Karpas-422 (cell line): ENCODE data around the gene MYO5C. TPM values are rescaled to one million over a fixed set of nuclear protein-coding genes. Genes with fewer than 3 reads are reported as not detected.

Experiments
- DNase-seq: peaks from one replicate; pipeline ENCODE4 v3.0.0-alpha.2; 2015
- H2AFZ ChIP-seq: fragments of 200-600 bp; sonication (generic); 2 replicates; pipeline ENCODE4 v1.6.1; 2014; ENCODE audit warnings: antibody characterized with exemption, low read length, mixed read lengths
- H3K27ac ChIP-seq: fragments of 200-600 bp; sonication (generic); 2 replicates; pipeline ENCODE4 v1.5.1; 2014; ENCODE audit warnings: mild to moderate bottlenecking, low read length, moderate library complexity
- H3K27me3 ChIP-seq: fragments of 200-600 bp; sonication (generic); 2 replicates; pipeline ENCODE4 v1.6.1; 2014; ENCODE audit warnings: low read length, mixed read lengths
- H3K36me3 ChIP-seq: fragments of 200-600 bp; sonication (generic); 2 replicates; pipeline ENCODE4 v1.6.1; 2014; ENCODE audit warnings: low read length, mixed read lengths; ENCODE audit not compliant: insufficient read depth
- H3K4me1 ChIP-seq: fragments of 200-600 bp; sonication (generic); 2 replicates; pipeline ENCODE4 v1.6.1; 2014; ENCODE audit warnings: mild to moderate bottlenecking, low read length, mixed read lengths
- H3K4me2 ChIP-seq: fragments of 200-600 bp; sonication (generic); 2 replicates; pipeline ENCODE4 v1.6.1; 2014; ENCODE audit warnings: low read length, low read depth, mild to moderate bottlenecking; ENCODE audit not compliant: poor library complexity, severe bottlenecking
- H3K4me3 ChIP-seq: fragments of 200-600 bp; sonication (generic); 2 replicates; pipeline ENCODE4 v1.5.1; 2014; ENCODE audit warnings: mild to moderate bottlenecking, antibody characterized with exemption, low read length, mixed read lengths
- H3K79me2 ChIP-seq: fragments of 200-600 bp; sonication (generic); 2 replicates; pipeline ENCODE4 v1.6.1; 2014; ENCODE audit warnings: mild to moderate bottlenecking, low read length, mixed read lengths
- H3K9ac ChIP-seq: fragments of 200-600 bp; sonication (generic); 2 replicates; pipeline ENCODE4 v1.6.0; 2014; ENCODE audit warnings: low read length
- H3K9me2 ChIP-seq: fragments of 200-600 bp; sonication (generic), shearing (Covaris generic); replicated peaks from 2 replicates; pipeline ENCODE4 v1.6.0; 2014; ENCODE audit warnings: mild to moderate bottlenecking, low read length, moderate library complexity; ENCODE audit not compliant: insufficient read depth
- H3K9me3 ChIP-seq: fragments of 300-700, 200-600 bp; sonication (generic); 2 replicates; pipeline ENCODE4 v1.6.1; 2014; ENCODE audit warnings: low read length, mixed read lengths
- H4K20me1 ChIP-seq: fragments of 200-600 bp; sonication (generic); 2 replicates; pipeline ENCODE4 v1.6.1; 2014; ENCODE audit warnings: mild to moderate bottlenecking, antibody characterized with exemption, low read length, low read depth; ENCODE audit not compliant: insufficient read depth
- total RNA-seq: library from RNA; depleted of rRNA; stranded (reverse); fragments of >200 nt; shearing (Covaris generic); gene quantifications from 2 replicates; pipeline ENCODE4 v1.2.3, GENCODE V29; 2014; ENCODE audit warnings: low replicate concordance

MYO5C gene
- total RNA-seq, 1 experiment from 2014 or later: 0.22 TPM

DNA sequence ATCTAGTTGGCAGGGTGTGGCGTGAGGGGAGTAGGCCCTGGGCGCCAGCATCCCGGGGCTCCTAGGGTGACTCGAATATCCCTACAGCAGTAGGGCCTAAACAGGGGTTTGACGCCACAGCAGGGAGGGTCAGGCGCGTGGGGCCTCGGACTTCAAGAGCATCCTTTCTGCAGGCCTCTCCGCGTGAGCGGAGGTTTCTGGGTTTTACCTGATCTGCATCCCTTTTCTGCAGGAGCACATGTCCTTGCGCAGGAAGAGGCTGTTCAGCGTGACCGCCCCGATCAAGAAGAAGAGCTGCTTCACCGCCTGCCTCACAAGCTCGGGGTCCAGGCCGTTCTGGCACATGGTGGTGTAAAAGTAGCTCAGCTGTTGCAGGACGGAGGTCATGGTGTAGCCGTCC is 90.9 kb downstream of the MYO5C start:
- no peak overlapping the region for H2AFZ ChIP-seq
- no peak overlapping the region for H3K9ac ChIP-seq
- H3K4me2 ChIP-seq: no peak overlapping the region
- no peak for DNase-seq
- no peaks in the 10 kb centered on the region for H3K9me3 ChIP-seq
- no peaks in the 10 kb centered on the region for H3K9me2 ChIP-seq
- H3K27ac ChIP-seq: no peak overlapping the region
- no peaks in the 10 kb centered on the region for H3K36me3 ChIP-seq
- H3K4me1 ChIP-seq: no peaks in the 10 kb centered on the region
- no peaks in the 10 kb centered on the region for H3K27me3 ChIP-seq
- H3K4me3 ChIP-seq: no peak overlapping the region
- H4K20me1 ChIP-seq: no peaks in the 10 kb centered on the region
- H3K79me2 ChIP-seq: no peaks in the 10 kb centered on the region

DNA sequence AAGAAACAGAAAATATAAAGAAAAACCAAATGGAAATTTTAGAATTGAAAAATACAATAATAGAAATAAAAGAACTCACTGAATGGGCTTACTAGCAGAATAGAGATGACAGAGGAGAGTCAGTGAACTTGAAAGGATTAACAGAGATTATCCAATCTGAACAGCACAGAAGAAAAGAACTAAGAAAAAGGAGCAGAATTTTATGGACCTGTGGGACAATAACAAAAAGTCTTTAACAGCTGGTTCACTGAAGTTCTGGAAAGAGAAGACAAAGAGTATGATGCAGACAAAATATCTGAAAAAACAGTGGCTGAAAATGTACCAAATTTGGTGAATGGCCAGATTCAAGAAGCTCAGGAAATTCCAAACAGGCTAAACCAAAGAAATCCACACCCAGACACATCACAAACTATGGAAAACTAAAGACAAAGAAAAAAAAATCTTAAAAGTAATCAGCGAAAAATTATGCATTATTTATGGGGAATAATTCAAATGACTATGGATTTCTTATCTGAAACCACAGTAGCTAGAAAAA is 94.7 kb downstream of the MYO5C start:
- Histone ChIP-seq H3K27ac (no peak overlapping the region), H3K4me1 (no peaks in the 10 kb centered on the region), H4K20me1 (no peaks in the 10 kb centered on the region), H3K36me3 (no peaks in the 10 kb centered on the region), H3K79me2 (no peaks in the 10 kb centered on the region), H3K9me2 (no peaks in the 10 kb centered on the region), H3K9ac (no peak overlapping the region), H3K27me3 (no peaks in the 10 kb centered on the region), H2AFZ (no peak overlapping the region), H3K9me3 (no peaks in the 10 kb centered on the region), H3K4me2 (no peak overlapping the region), H3K4me3 (no peak overlapping the region)
- DNase-seq: no peak

DNA sequence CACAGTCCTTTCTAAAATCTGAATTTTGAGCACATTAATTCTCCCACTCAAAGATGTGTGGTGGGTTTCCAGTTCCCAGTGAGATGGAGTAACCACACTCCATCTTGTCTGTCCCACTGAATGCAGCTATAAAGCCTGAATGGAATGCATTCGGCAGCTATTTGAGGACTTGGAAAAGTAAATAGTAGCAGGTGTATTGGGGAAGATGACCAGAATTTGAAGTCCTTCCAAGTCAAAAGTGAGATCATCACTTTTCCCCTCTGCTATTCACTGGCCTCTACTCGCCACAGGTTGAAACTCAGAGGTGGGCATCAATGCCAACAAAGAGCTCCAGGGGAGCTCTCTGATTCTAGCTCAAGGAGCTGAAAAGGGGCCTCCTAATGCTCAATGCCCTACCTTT is 96.3 kb downstream of the MYO5C start:
- no peak for DNase-seq
- Histone ChIP-seq H3K9me2 (no peaks in the 10 kb centered on the region), H3K27me3 (no peaks in the 10 kb centered on the region), H3K79me2 (no peaks in the 10 kb centered on the region), H3K9me3 (no peaks in the 10 kb centered on the region), H3K4me2 (no peak overlapping the region), H3K4me1 (no peaks in the 10 kb centered on the region), H3K4me3 (no peak overlapping the region), H3K9ac (no peak overlapping the region), H3K27ac (no peak overlapping the region), H2AFZ (no peak overlapping the region), H4K20me1 (no peaks in the 10 kb centered on the region), H3K36me3 (no peaks in the 10 kb centered on the region)

DNA sequence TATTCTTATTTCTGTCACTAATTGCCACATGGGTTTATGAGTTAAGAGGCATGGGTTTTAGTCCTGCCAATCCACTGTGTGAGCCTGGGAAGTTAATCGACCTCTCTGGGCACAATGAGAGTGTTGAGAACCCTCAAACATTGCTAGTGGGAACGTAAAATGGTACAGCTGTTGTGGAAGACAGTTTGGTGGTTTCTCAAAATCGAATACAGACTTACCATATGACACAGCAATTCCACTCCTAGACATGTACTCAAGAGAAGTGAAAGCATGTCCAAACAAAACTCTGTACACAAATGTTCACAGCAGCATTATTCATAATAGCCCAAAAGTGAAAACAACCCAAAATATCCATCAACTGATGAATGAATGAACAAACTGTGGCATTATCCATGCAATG is 98.7 kb downstream of the MYO5C start:
- Histone ChIP-seq H3K27ac (no peak overlapping the region), H3K27me3 (no peaks in the 10 kb centered on the region), H3K79me2 (no peaks in the 10 kb centered on the region), H3K9me3 (no peaks in the 10 kb centered on the region), H3K4me3 (no peak overlapping the region), H3K9me2 (no peaks in the 10 kb centered on the region), H3K9ac (no peak overlapping the region), H4K20me1 (no peaks in the 10 kb centered on the region), H3K4me1 (no peaks in the 10 kb centered on the region), H3K4me2 (no peak overlapping the region), H2AFZ (no peak overlapping the region), H3K36me3 (no peaks in the 10 kb centered on the region)
- no peak for DNase-seq

DNA sequence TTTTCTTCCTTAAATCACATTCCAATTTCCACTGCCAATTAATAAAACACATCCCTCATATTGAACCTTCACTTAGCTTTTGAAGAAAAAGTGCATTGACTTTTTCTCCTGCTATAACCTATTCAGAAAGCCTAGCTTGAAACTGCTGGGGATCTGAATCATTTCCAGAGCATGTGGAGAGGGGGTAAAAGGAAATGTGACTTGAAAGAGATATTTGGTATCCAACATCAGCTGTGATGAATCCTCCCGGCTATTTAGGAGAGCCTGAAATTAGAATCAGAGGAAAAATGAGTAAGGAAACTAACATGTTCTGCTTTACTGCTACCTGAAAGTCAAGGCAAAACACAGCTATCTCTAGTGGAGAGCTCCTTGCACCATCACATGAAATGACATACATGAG is 101.8 kb downstream of the MYO5C start:
- Histone ChIP-seq H3K79me2 (no peaks in the 10 kb centered on the region), H3K36me3 (no peaks in the 10 kb centered on the region), H2AFZ (no peak overlapping the region), H3K9me3 (no peaks in the 10 kb centered on the region), H3K9me2 (no peaks in the 10 kb centered on the region), H4K20me1 (no peaks in the 10 kb centered on the region), H3K27ac (no peak overlapping the region), H3K27me3 (no peaks in the 10 kb centered on the region), H3K4me2 (no peak overlapping the region), H3K4me1 (no peaks in the 10 kb centered on the region), H3K9ac (no peak overlapping the region), H3K4me3 (no peak overlapping the region)
- DNase-seq: no peak

DNA sequence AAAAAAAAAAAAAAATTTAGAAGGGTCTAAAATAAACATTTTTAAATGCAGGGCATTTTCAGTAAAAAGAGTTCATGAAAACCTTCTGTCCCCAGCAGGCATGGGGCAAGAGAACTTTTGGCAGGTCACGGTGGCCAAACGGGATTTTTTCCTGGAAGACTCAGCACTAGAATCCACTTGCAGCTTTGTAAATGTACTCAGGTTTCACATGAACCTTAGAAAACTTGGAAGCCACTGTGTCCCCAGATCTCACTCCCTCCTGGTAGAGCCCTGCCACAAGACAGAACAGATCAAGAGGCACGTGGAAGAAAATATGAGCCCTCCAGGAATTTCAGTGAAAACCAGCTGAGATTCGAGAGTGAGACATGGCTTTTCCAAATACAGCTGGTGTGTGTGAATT is 102.3 kb downstream of the MYO5C start:
- no peak overlapping the region for H3K4me2 ChIP-seq
- H4K20me1 ChIP-seq: no peaks in the 10 kb centered on the region

DNA sequence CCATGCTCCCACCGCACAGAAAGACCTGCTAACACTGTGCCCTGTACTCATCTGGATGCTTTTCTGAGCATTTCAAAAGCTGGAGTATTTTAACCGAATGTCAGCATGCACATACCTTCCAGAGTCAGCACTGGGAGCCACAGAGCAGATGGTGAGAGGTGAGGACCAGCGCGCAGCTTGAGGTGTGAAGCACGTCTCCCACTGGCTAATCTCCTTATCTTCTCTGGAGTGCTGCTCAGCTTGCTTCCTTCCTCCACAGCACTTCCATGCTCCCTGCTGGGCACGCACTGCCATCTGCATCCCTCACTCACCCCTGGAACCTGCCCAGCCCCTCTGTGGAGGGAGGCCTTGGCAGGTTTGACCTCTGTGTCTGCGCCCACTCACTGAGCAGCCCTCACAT is 104.4 kb downstream of the MYO5C start, which contains the start of gene GNB5:
Gene GNB5 (minus strand): TSS at position 186 of the 400 bp plus-strand sequence. CDS start 6,716 bp downstream, outside the sequence.
- DNase-seq: no peak
- no peaks in the 10 kb centered on the region for H3K36me3 ChIP-seq
- H3K4me3 ChIP-seq: no peak within 1 kb of the TSS
- no peak within 1 kb of the TSS for H2AFZ ChIP-seq
- no peaks in the 10 kb centered on the region for H3K9me3 ChIP-seq
- H3K79me2 ChIP-seq: no peaks in the 10 kb centered on the region
- no peak within 1 kb of the TSS for H3K9ac ChIP-seq
- H4K20me1 ChIP-seq: no peaks in the 10 kb centered on the region
- H3K9me2 ChIP-seq: no peaks in the 10 kb centered on the region
- no peaks in the 10 kb centered on the region for H3K27me3 ChIP-seq
- no peak within 1 kb of the TSS for H3K27ac ChIP-seq
- no peaks in the 10 kb centered on the region for H3K4me1 ChIP-seq
- H3K4me2 ChIP-seq: no peak within 1 kb of the TSS

More for the DNA sequence above, 102.3 kb downstream of the MYO5C start:
- H3K9me2 ChIP-seq: no peaks in the 10 kb centered on the region
- H3K9ac ChIP-seq: no peak overlapping the region
- H3K27ac ChIP-seq: no peak overlapping the region
- H3K36me3 ChIP-seq: no peaks in the 10 kb centered on the region
- no peak overlapping the region for H2AFZ ChIP-seq
- no peaks in the 10 kb centered on the region for H3K9me3 ChIP-seq
- H3K4me3 ChIP-seq: no peak overlapping the region
- no peaks in the 10 kb centered on the region for H3K79me2 ChIP-seq
- DNase-seq: no peak
- no peaks in the 10 kb centered on the region for H3K27me3 ChIP-seq
- H3K4me1 ChIP-seq: no peaks in the 10 kb centered on the region

DNA sequence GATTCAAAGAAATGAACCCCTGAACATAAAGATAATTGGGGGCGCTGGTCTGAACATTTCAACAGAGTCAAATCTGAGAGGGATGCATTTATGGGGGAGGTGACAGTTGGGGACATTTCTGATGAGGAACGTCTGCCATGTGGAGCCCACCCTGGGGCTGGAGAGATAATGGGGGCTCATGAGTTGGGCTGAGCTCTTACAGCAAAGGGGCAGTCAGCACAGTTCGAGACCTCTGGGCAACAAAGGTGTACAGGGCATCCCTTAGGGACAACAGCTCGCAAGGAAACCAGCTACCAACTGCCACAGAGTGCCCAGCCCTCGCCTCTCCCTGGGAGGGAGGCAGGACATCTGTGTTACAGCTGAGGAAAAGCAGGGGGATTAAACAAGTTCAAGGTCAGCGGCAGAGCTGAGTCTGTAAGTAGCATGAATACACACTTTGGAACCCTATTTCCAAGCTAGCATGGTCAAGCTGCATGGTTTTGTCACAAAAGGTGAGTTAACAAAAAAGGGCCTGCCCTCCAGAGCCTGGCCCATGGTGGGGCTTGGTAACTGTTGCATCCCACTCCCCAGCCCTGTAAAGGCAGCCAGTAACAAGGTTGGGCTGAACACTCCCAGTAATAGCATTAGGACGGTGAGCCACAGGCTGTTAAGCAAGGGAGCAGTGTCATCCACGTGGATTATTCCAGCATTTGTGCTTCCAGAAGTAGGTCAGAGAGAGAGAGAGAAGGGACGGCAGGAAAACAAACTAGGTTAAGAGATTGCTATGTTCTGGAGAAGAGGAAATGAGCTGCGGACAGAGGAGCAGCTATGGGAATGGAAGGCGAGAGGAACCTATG is 108.7 kb downstream of the MYO5C start:
- Histone ChIP-seq H3K36me3 (no peaks in the 10 kb centered on the region), H3K4me2 (no peak overlapping the region), H3K27ac (no peak overlapping the region)

More for the DNA sequence above, 108.7 kb downstream of the MYO5C start:
- no peak overlapping the region for H2AFZ ChIP-seq
- no peaks in the 10 kb centered on the region for H3K9me3 ChIP-seq
- no peaks in the 10 kb centered on the region for H3K27me3 ChIP-seq
- no peaks in the 10 kb centered on the region for H4K20me1 ChIP-seq
- no peaks in the 10 kb centered on the region for H3K9me2 ChIP-seq
- H3K9ac ChIP-seq: no peak overlapping the region
- H3K4me1 ChIP-seq: peaks cover 5% of the 10 kb centered on the region
- no peak for DNase-seq
- H3K4me3 ChIP-seq: no peak overlapping the region
- H3K79me2 ChIP-seq: no peaks in the 10 kb centered on the region
